Right lobe of liver (tissue), 4 donors: ENCODE measurements around the gene IGF1R.
"Not testable (repeated sequence)": the region's sequence is repeated elsewhere in the genome, so short reads cannot be mapped to it uniquely, and the experiment has no call there.

Source experiments
- POLR2A ChIP-seq: fragments of 450-650 bp; IDR thresholded peaks from one replicate; pipeline ENCODE4 v1.6.1; 2017; ENCODE audit warnings: antibody characterized with exemption, mild to moderate bottlenecking
- TF ChIP-seq, protein P1 (sequence below), 4 donors: fragments of 200-600 bp in 3 of 4; fragments of 450-650 bp in 1 of 4; IDR thresholded peaks; one replicate each; pipeline versions ENCODE4 v1.5.1 to v1.8.0; 2016 to 2022; ENCODE audit warnings: antibody characterized with exemption in 4 of 4, mild to moderate bottlenecking in 2 of 4
- donor health status: DM: no; HTN: no; CAD: no.
- donor health status: DM: no; HTN: no; CAD: no.
- donor health status: DM: no; HTN: yes; CAD: no.

DNA sequence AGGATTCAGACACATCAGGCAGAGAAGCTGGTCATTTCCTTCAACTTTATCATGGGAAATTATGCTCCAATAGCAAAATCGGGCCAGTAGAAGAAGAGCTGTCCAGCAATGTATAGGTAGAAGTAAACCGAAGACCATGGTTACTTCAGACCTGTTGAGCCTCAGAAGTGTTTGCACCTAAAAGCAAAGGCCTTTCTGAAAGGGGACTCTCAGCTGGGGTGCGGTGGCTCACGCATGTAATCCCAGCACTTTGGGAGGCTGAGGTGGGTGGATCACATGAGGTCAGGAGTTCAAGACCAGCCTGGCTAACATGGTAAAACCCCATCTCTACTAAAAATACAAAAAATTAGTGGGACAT is 316.8 kb downstream of the IGF1R start:
- TF ChIP-seq, protein P1, sequence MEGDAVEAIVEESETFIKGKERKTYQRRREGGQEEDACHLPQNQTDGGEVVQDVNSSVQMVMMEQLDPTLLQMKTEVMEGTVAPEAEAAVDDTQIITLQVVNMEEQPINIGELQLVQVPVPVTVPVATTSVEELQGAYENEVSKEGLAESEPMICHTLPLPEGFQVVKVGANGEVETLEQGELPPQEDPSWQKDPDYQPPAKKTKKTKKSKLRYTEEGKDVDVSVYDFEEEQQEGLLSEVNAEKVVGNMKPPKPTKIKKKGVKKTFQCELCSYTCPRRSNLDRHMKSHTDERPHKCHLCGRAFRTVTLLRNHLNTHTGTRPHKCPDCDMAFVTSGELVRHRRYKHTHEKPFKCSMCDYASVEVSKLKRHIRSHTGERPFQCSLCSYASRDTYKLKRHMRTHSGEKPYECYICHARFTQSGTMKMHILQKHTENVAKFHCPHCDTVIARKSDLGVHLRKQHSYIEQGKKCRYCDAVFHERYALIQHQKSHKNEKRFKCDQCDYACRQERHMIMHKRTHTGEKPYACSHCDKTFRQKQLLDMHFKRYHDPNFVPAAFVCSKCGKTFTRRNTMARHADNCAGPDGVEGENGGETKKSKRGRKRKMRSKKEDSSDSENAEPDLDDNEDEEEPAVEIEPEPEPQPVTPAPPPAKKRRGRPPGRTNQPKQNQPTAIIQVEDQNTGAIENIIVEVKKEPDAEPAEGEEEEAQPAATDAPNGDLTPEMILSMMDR (IDR thresholded peaks at IDR 0.05) = not testable (repeated sequence)
- TF ChIP-seq POLR2A = not testable (repeated sequence)
